ENCODE data around the gene ETS1.

Gene ETS1

DNA sequence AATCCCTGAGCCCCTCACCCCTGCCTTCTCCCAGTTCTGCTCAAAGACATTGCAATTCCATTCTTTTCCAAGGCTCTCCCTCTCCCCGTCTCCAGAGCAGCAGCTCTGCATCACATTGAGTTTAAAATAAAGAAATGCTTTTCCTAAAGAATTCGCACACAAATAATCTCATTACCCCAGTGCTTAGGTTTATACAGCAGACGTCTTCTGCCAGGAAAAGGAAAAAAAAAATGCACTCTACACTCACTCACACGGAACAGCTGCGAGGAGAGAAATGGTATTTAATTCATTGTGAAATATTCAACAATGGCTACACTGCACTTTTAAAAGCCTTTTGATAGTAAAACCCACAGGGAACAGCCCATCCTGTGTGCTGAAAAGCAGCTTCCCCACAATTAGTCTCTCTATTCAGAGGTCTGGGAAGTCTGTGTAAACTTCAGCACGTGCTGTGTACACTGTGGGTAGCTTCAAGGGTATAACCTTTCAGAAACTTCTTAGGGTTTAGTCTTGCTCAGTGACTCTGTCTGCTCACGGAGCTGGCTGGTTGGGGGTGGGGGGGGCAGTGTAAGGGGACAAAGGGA, 42.8 kb downstream of the ETS1 start:
- TF ChIP-seq, protein P1, sequence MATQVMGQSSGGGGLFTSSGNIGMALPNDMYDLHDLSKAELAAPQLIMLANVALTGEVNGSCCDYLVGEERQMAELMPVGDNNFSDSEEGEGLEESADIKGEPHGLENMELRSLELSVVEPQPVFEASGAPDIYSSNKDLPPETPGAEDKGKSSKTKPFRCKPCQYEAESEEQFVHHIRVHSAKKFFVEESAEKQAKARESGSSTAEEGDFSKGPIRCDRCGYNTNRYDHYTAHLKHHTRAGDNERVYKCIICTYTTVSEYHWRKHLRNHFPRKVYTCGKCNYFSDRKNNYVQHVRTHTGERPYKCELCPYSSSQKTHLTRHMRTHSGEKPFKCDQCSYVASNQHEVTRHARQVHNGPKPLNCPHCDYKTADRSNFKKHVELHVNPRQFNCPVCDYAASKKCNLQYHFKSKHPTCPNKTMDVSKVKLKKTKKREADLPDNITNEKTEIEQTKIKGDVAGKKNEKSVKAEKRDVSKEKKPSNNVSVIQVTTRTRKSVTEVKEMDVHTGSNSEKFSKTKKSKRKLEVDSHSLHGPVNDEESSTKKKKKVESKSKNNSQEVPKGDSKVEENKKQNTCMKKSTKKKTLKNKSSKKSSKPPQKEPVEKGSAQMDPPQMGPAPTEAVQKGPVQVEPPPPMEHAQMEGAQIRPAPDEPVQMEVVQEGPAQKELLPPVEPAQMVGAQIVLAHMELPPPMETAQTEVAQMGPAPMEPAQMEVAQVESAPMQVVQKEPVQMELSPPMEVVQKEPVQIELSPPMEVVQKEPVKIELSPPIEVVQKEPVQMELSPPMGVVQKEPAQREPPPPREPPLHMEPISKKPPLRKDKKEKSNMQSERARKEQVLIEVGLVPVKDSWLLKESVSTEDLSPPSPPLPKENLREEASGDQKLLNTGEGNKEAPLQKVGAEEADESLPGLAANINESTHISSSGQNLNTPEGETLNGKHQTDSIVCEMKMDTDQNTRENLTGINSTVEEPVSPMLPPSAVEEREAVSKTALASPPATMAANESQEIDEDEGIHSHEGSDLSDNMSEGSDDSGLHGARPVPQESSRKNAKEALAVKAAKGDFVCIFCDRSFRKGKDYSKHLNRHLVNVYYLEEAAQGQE (IDR thresholded peaks at IDR 0.05; ENCODE audit: low read depth): no peak
- TF ChIP-seq, protein P2, sequence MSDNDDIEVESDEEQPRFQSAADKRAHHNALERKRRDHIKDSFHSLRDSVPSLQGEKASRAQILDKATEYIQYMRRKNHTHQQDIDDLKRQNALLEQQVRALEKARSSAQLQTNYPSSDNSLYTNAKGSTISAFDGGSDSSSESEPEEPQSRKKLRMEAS (IDR thresholded peaks at IDR 0.05): peak; percentile 44; the same call in 1 of the 2 replicates
- TF ChIP-seq EP300 (IDR thresholded peaks at IDR 0.05; ENCODE audit: borderline replicate concordance): no peak
- no peak for TF ChIP-seq FOXM1 (IDR thresholded peaks at IDR 0.05; ENCODE audit: borderline replicate concordance, low read depth)
- no peak for TF ChIP-seq EGR1 (IDR thresholded peaks at IDR 0.05)
- TF ChIP-seq RAD21 (IDR thresholded peaks at IDR 0.05; ENCODE audit: low read depth): 0 out of 2 replicates have a peak, but pooled peaks have one; percentile 1
- no peak for TF ChIP-seq CEBPB (IDR thresholded peaks at IDR 0.05)
- no peak for TF ChIP-seq YY1 (IDR thresholded peaks at IDR 0.05; ENCODE audit: low read depth)
- TF ChIP-seq NFIC (IDR thresholded peaks at IDR 0.05): no peak

DNA sequence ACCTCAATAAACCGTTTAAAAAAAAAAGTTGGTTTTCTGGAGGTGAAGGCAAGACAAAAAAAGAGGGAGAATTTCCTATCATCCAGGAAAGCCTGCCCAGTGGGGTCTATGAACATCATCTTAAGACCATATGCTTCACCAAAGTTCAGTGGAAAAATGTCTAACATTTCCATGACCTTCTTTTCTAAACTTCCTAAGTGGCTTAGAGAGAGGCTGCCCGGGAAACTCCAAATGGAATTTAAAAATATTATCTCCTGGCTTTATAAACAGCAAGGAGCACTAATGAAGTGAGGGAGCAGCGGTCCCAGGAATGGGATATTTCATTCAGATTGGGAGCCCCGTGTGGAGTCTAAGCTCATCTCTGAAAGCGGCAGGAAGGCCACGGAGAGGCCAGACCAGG, 46.9 kb downstream of the ETS1 start:
- no peak for TF ChIP-seq NFIC (IDR thresholded peaks at IDR 0.05)
- no peak for TF ChIP-seq CREB1 (IDR thresholded peaks at IDR 0.05; ENCODE audit: low read depth)
- no peak for TF ChIP-seq TEAD4 (IDR thresholded peaks at IDR 0.05)
- no peak for TF ChIP-seq ZBTB7A (IDR thresholded peaks at IDR 0.05; ENCODE audit: low read depth)
- TF ChIP-seq CEBPB (IDR thresholded peaks at IDR 0.05): no peak
- TF ChIP-seq, protein P3, sequence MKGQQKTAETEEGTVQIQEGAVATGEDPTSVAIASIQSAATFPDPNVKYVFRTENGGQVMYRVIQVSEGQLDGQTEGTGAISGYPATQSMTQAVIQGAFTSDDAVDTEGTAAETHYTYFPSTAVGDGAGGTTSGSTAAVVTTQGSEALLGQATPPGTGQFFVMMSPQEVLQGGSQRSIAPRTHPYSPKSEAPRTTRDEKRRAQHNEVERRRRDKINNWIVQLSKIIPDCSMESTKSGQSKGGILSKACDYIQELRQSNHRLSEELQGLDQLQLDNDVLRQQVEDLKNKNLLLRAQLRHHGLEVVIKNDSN (IDR thresholded peaks at IDR 0.05): no peak
- no peak for TF ChIP-seq FOXM1 (IDR thresholded peaks at IDR 0.05; ENCODE audit: borderline replicate concordance, low read depth)
- TF ChIP-seq EP300 (IDR thresholded peaks at IDR 0.05; ENCODE audit: borderline replicate concordance): no peak
- TF ChIP-seq, protein P2 (IDR thresholded peaks at IDR 0.05): no peak
- no peak for TF ChIP-seq RAD21 (IDR thresholded peaks at IDR 0.05; ENCODE audit: low read depth)
- TF ChIP-seq YY1 (IDR thresholded peaks at IDR 0.05; ENCODE audit: low read depth): no peak
- no peak for TF ChIP-seq TCF12 (IDR thresholded peaks at IDR 0.05; ENCODE audit: low read depth)

DNA sequence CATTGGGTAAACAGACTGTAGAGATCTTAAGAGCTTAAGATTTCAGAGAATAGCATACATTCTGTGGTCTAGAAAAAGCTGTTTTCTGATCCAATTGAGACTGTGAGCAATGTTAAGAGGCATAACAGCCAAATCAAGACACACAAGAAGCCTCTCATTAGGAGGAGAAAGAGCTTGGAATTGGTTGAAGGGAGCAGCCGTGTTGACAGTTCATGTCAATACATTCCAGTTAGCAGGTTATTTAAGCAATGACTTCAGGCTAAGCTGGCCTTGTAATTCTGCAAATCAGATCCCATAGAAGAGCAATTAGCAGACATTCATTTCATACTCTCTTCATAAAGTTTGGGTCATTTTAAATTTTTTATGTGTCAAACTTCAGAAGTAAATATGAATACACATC, 50.9 kb downstream of the ETS1 start:
- TF ChIP-seq YY1 (IDR thresholded peaks at IDR 0.05; ENCODE audit: low read depth) (no peak), CEBPB (IDR thresholded peaks at IDR 0.05) (no peak), EGR1 (IDR thresholded peaks at IDR 0.05) (no peak), NFIC (IDR thresholded peaks at IDR 0.05) (no peak), ZBTB7A (IDR thresholded peaks at IDR 0.05; ENCODE audit: low read depth) (no peak)
- TF ChIP-seq, protein P1 (IDR thresholded peaks at IDR 0.05; ENCODE audit: low read depth): no peak
- TF ChIP-seq, protein P3 (IDR thresholded peaks at IDR 0.05): no peak

DNA sequence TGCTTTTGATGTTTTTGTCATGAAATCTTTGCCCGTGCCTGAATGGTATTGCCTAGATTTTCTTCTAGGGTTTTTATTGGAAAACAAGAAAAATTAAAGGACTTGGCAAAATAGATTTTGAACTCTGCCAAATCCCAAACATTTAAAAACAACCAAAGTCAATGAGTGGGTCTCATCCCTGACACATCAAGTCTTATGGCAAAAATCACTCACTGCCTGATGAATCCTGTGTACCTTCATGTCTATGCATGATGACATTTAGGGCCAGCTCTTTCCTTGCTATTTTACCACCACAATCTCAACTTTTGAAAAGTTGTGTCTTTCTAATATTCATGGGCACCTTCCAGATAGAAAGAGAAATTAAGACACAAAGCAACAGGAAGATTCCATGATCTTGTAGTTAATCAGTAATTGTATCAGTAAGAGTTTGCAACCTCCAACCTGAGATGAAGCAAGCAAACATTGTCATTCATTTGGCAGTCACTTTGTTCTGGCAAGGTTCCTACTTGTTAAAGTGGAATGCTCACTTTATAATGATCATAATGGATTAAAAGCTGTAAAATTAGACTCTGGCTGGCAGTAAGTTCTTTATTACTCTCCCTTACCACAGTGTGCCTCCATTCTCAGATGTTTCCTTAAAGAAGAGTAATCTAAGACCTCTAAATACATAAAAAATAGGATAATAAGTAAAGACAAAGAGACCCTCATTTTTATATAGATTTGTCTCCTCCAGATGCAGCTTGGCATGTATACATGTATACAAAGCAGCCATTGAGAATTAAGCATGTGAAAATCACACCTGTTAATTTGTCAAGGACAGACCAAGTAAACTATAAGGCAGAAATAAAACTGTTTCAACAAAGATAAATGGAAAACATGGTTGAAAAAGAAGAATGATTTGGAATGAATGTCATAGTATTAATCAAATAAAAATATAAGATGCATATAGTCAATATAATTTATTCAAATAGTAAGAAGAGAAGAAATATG, 51.6 kb downstream of the ETS1 start:
- TF ChIP-seq TAF1 (IDR thresholded peaks at IDR 0.05; ENCODE audit: low read depth) (no peak), TCF12 (IDR thresholded peaks at IDR 0.05; ENCODE audit: low read depth) (no peak), TEAD4 (IDR thresholded peaks at IDR 0.05) (no peak), ZBTB7A (IDR thresholded peaks at IDR 0.05; ENCODE audit: low read depth) (no peak), RAD21 (IDR thresholded peaks at IDR 0.05; ENCODE audit: low read depth) (no peak), CEBPB (IDR thresholded peaks at IDR 0.05) (no peak), YY1 (IDR thresholded peaks at IDR 0.05; ENCODE audit: low read depth) (no peak), NFIC (IDR thresholded peaks at IDR 0.05) (no peak), CREB1 (IDR thresholded peaks at IDR 0.05; ENCODE audit: low read depth) (no peak), EGR1 (IDR thresholded peaks at IDR 0.05) (no peak), EP300 (IDR thresholded peaks at IDR 0.05; ENCODE audit: borderline replicate concordance) (no peak), FOXM1 (IDR thresholded peaks at IDR 0.05; ENCODE audit: borderline replicate concordance, low read depth) (no peak)
- TF ChIP-seq, protein P3 (IDR thresholded peaks at IDR 0.05): no peak
- TF ChIP-seq, protein P1 (IDR thresholded peaks at IDR 0.05; ENCODE audit: low read depth): no peak
- TF ChIP-seq, protein P2 (IDR thresholded peaks at IDR 0.05): no peak

Data from Ishikawa (cell line).